Kidney epithelial cell (primary cell): ENCODE results near the gene NR3C1. TPM values are rescaled to one million over a fixed set of nuclear protein-coding genes. Genes with fewer than 3 reads are reported as not detected.

Source experiments
- DNase-seq: peaks from one replicate; pipeline ENCODE4 v3.0.0-alpha.2; 2010; ENCODE audit warnings: low read depth
- H3K27me3 ChIP-seq: 2 replicates; pipeline ENCODE4 v1.6.0; 2011; ENCODE audit warnings: low read length; ENCODE audit not compliant: control insufficient read depth, insufficient read depth
- H3K36me3 ChIP-seq: 2 replicates; pipeline ENCODE4 v1.5.1; 2011; ENCODE audit warnings: low read length; ENCODE audit not compliant: control insufficient read depth, insufficient read depth
- H3K4me3 ChIP-seq: 2 replicates; pipeline ENCODE4 v1.5.1; 2011; ENCODE audit warnings: low read depth, mild to moderate bottlenecking, control low read depth, low read length
- total RNA-seq: library from RNA; depleted of rRNA; stranded (reverse); fragments of >200 nt; gene quantifications from 2 replicates; pipeline ENCODE4 v1.2.3, GENCODE V29; 2015
- TF ChIP-seq, protein P1 (sequence below): IDR thresholded peaks from 2 replicates; pipeline ENCODE4 v1.5.1; 2011; ENCODE audit warnings: mild to moderate bottlenecking, moderate library complexity, low read length, control low read depth, inconsistent platforms; ENCODE audit not compliant: insufficient read depth, poor library complexity, severe bottlenecking

The NR3C1 gene
- total RNA-seq, 1 donor from 2014 or later = 18.3 TPM

DNA sequence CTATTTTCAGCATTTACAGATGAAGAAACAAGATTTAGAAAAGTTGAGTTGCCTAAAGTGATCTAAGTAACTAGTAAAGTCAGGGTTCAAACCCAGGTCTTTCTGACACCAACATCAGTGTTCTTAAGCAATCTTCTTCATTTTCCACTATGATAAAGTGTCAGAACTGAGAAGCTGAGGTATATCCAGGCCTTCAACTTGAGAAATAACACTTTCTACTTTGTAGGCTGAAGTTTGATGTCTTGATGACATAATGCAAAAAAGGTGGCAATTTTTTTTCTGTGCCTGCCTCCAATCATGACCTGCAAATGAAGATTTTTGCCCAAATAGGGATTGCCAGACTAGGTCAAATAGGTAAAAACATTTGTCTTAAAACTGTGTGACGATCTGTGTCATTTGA is 81.3 kb downstream of the NR3C1 start:
- Histone ChIP-seq H3K4me3 (no peak overlapping the region), H3K36me3 (no peaks in the 10 kb centered on the region), H3K27me3 (no peaks in the 10 kb centered on the region)
- DNase-seq = no peak
- TF ChIP-seq, protein P1, sequence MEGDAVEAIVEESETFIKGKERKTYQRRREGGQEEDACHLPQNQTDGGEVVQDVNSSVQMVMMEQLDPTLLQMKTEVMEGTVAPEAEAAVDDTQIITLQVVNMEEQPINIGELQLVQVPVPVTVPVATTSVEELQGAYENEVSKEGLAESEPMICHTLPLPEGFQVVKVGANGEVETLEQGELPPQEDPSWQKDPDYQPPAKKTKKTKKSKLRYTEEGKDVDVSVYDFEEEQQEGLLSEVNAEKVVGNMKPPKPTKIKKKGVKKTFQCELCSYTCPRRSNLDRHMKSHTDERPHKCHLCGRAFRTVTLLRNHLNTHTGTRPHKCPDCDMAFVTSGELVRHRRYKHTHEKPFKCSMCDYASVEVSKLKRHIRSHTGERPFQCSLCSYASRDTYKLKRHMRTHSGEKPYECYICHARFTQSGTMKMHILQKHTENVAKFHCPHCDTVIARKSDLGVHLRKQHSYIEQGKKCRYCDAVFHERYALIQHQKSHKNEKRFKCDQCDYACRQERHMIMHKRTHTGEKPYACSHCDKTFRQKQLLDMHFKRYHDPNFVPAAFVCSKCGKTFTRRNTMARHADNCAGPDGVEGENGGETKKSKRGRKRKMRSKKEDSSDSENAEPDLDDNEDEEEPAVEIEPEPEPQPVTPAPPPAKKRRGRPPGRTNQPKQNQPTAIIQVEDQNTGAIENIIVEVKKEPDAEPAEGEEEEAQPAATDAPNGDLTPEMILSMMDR = no peak

DNA sequence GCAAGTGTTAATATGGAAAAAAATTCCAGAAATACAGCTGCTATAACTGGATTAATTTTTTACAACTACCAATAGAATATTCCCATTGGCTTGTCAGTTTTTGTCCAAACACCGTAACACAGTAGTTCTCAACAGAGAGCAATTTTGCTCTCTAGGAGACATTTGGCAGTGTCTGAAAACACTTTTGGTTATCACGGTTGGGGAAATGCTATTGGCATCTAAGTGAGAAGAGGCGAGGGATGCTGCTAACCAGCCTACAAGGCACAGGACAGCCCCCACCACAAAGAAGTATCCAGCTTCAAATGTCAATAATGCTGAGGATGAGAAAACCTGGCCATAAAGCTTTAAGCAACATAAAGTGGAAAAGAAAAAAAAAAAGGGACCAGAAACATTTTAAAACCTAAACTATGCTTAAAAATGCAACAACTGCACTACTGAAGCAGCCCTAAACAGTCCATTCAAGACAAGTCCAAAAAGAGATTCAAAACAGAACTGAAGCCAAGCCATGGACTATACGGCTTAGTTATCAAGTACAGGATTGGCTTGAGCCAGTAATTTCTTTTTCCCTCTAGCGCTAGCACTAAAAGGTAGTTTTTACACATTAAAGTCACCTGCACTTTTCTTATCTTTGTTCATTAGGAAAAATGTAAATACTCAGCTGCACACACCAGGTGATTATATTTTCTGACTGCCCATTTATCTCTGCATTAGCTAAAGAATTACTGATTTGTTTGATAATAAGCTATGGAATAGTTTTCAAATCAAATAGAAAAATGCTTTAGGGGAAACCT is 83.9 kb downstream of the NR3C1 start:
- Histone ChIP-seq H3K27me3 (no peaks in the 10 kb centered on the region), H3K36me3 (no peaks in the 10 kb centered on the region), H3K4me3 (no peak overlapping the region)
- DNase-seq = no peak
- TF ChIP-seq, protein P1 = no peak

DNA sequence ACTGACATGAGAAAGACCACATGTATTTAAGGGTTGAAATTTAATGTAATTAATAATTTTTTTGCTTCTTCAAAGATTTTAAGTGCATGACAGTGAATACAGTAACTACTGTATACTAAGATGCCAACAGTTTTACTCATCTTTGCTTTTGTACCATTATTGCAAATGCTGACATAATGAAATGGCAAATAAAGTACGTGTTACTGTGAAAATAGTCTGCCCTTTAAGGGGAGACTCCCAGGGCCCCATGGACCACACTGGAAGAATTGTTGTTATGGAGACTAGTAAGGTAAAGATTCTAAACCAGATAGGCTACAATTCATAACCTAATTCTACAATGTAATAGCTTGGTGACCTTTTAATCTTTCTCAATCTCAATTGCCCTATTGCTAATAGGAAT is 84.7 kb downstream of the NR3C1 start:
- Histone ChIP-seq H3K36me3 (no peaks in the 10 kb centered on the region), H3K27me3 (no peaks in the 10 kb centered on the region), H3K4me3 (no peak overlapping the region)
- TF ChIP-seq, protein P1 = no peak
- DNase-seq = no peak

DNA sequence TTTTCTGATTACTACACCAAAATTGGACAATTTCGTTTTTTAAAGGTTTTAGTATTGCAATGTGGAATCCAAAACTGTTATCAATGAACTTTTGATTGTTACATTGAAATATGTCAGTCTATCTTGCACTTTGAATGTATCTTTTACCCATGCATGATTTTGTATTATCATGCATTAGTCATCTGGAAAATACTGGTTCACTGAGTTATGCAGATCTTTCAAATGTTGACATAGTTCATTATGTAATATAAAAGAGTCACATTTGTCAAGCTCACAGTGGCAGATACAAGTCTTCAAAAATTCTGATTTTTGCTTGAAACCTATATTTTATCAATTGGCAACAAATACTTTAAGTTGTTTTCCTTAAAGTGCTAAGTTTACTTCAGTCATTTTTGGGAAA is 85.2 kb downstream of the NR3C1 start:
- no peak for DNase-seq
- no peak overlapping the region for H3K4me3 ChIP-seq
- no peaks in the 10 kb centered on the region for H3K27me3 ChIP-seq
- no peaks in the 10 kb centered on the region for H3K36me3 ChIP-seq
- TF ChIP-seq, protein P1 = no peak

DNA sequence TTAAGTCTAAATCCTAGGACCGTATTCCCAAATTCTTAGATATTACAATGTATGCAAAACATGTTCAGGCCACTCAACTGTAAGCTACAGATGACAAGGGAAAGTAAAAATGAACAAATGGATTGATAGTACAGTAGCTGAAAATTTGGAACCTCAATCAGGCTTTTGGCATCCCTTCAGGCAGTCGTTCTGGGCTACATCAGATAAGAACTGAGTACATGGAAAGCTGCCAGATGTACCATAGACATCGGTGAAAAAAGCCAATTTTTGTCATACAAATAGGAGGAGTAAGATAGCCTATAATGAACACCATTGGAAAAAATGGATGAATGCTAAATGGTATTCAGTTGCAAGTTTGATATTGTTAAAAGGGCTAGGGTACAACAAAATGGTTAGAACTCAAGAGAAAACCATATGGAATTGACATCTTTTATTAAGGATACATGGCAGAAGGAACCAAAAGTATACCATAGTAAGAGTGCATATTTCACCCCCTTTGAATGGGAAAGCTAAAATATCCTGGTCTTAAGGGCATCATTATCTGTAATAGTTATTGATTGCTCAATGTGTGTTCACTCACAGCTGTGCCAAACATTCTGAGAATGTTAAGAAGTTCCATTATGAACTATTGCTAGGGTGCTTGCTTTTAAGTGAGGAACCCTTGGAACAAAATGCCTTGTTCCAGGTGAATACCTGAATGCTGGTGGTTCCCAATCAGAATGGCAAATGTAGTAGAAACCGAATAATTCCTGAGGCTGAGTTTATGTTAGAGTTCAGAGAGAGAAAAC is 86.4 kb downstream of the NR3C1 start:
- H3K27me3 ChIP-seq = no peaks in the 10 kb centered on the region
- DNase-seq = no peak

More for the DNA sequence above, 86.4 kb downstream of the NR3C1 start:
- H3K36me3 ChIP-seq = no peaks in the 10 kb centered on the region
- TF ChIP-seq, protein P1 = no peak
- no peak overlapping the region for H3K4me3 ChIP-seq
